SK-N-SH (cell line): ENCODE results near the gene PCYOX1L. TPM values are rescaled to one million over a fixed set of nuclear protein-coding genes. Genes with fewer than 3 reads are reported as not detected.

Experiments used
- CTCF ChIA-PET: fragments of 300-600, 350-600 bp; formaldehyde crosslinking; extraction: SDS; loops from one replicate; lab custom pipeline; 2021; lab: Yijun Ruan, JAX
- POLR2A ChIA-PET: fragments of 350-600 bp; sonication (Branson Sonifier 250); formaldehyde crosslinking; extraction: SDS; loops from one replicate; lab custom pipeline; 2020; ENCODE audit warnings: antibody characterized with exemption, inconsistent platforms; lab: Yijun Ruan, JAX
- DNase-seq: peaks from one replicate; pipeline ENCODE4 v3.0.0; 2012
- H2AFZ ChIP-seq: fragments of 200-600 bp; sonication (generic); 2 replicates; pipeline ENCODE4 v1.8.1; 2016; ENCODE audit warnings: antibody characterized with exemption, mild to moderate bottlenecking, low read depth
- H3F3A ChIP-seq: fragments of 200-600 bp; sonication (generic); replicated peaks from 2 replicates; pipeline ENCODE3; 2016; ENCODE audit warnings: antibody characterized with exemption, mild to moderate bottlenecking; ENCODE audit not compliant: insufficient read depth
- H3K27ac ChIP-seq, 2 experiments: fragments of 200-500 bp in 1 of 2; fragments of 200-600 bp in 1 of 2; sonication (Bioruptor generic) in 1 of 2; sonication (generic), shearing (Covaris generic) in 1 of 2; 2 replicates each; pipeline versions ENCODE4 v1.5.1 to v1.6.1; 2014 to 2016; ENCODE audit warnings: low read depth in 2 of 2, inconsistent platforms in 1 of 2, low read length in 1 of 2, mild to moderate bottlenecking in 1 of 2, mixed read lengths in 1 of 2
- H3K27me3 ChIP-seq: fragments of 200-600 bp; sonication (generic), shearing (Covaris generic); 2 replicates; pipeline ENCODE4 v1.6.1; 2016; ENCODE audit warnings: mixed run types; ENCODE audit not compliant: insufficient read depth
- H3K36me3 ChIP-seq, 2 experiments: fragments of 200-500 bp in 1 of 2; fragments of 200-600 bp in 1 of 2; sonication (Bioruptor generic) in 1 of 2; sonication (generic) in 1 of 2; replicated peaks in 1 of 2; 2 replicates each; pipeline versions ENCODE3 to v1.5.1; 2014 to 2016; ENCODE audit warnings: low read length in 1 of 2, mild to moderate bottlenecking in 1 of 2; ENCODE audit not compliant: insufficient read depth in 2 of 2, control insufficient read depth in 1 of 2
- H3K4me1 ChIP-seq, 2 experiments: fragments of 200-500 bp in 1 of 2; fragments of 200-600 bp in 1 of 2; sonication (Bioruptor generic) in 1 of 2; sonication (generic), shearing (Covaris generic) in 1 of 2; 2 replicates each; pipeline versions ENCODE4 v1.5.1 to v1.6.1; 2014 to 2016; ENCODE audit warnings: low read depth in 1 of 2, low read length in 1 of 2, mixed run types in 1 of 2; ENCODE audit not compliant: insufficient read depth in 2 of 2, control insufficient read depth in 1 of 2
- H3K4me2 ChIP-seq: fragments of 200-600 bp; sonication (generic), shearing (Covaris generic); 2 replicates; pipeline ENCODE4 v1.6.1; 2017; ENCODE audit warnings: mixed run types
- H3K4me3 ChIP-seq, 2 experiments: fragments of 200-500 bp in 1 of 2; fragments of 200-600 bp in 1 of 2; sonication (Bioruptor generic) in 1 of 2; sonication (generic), shearing (Covaris generic) in 1 of 2; 2 replicates each; pipeline versions ENCODE4 v1.5.1 to v1.8.1; 2014 to 2016; ENCODE audit warnings: low read depth in 2 of 2, inconsistent platforms in 1 of 2, low read length in 1 of 2, mild to moderate bottlenecking in 1 of 2, mixed read lengths in 1 of 2, moderate library complexity in 1 of 2
- H3K79me2 ChIP-seq: fragments of 200-600 bp; sonication (generic); 2 replicates; pipeline ENCODE4 v1.8.1; 2017; ENCODE audit warnings: mild to moderate bottlenecking; ENCODE audit not compliant: insufficient read depth
- H3K9ac ChIP-seq: fragments of 200-600 bp; sonication (generic); 2 replicates; pipeline ENCODE4 v1.6.1; 2017; ENCODE audit warnings: mixed run types
- H3K9me2 ChIP-seq: fragments of 200-600 bp; sonication (generic); 2 replicates; pipeline ENCODE4 v1.6.1; 2017; ENCODE audit warnings: mixed run types
- H3K9me3 ChIP-seq: fragments of 200-600 bp; sonication (generic); 2 replicates; pipeline ENCODE4 v1.6.1; 2017; ENCODE audit warnings: mixed run types, mild to moderate bottlenecking, moderate library complexity
- H4K20me1 ChIP-seq: fragments of 200-600 bp; sonication (generic); 2 replicates; pipeline ENCODE4 v1.6.1; 2017; ENCODE audit warnings: mild to moderate bottlenecking, mixed run types; ENCODE audit not compliant: insufficient read depth
- CHD2 ChIP-seq: fragments of 150-350 bp; IDR thresholded peaks from 2 replicates; pipeline ENCODE4 v1.6.1; 2018; ENCODE audit warnings: low read length; ENCODE audit not compliant: partially characterized antibody
- ELF1 ChIP-seq: IDR thresholded peaks from 2 replicates; pipeline ENCODE4 v1.4.0; 2012
- GABPA ChIP-seq: IDR thresholded peaks from 2 replicates; pipeline ENCODE4 v1.4.0; 2012; ENCODE audit warnings: low read depth, mild to moderate bottlenecking
- GATA2 ChIP-seq: sonication (generic); formaldehyde crosslinking; IDR thresholded peaks from 2 replicates; pipeline ENCODE4 v1.5.0; 2020; ENCODE audit warnings: mild to moderate bottlenecking, missing genetic modification reagents
- MAX ChIP-seq: IDR thresholded peaks from 2 replicates; pipeline ENCODE4 v1.4.0; 2012; ENCODE audit warnings: low read depth
- MEF2A ChIP-seq: IDR thresholded peaks from 2 replicates; pipeline ENCODE4 v1.4.0; 2012; ENCODE audit warnings: low read depth, borderline replicate concordance
- MXI1 ChIP-seq: IDR thresholded peaks from 2 replicates; pipeline ENCODE4 v1.6.1; 2012; ENCODE audit warnings: mild to moderate bottlenecking, low read depth, low read length, improper control_type of control experiment
- RAD21 ChIP-seq: IDR thresholded peaks from 2 replicates; pipeline ENCODE4 v1.6.1; 2012; ENCODE audit warnings: mild to moderate bottlenecking, low read length
- RCOR1 ChIP-seq: fragments of 150-350 bp; IDR thresholded peaks from 2 replicates; pipeline ENCODE4 v1.6.1; 2017; ENCODE audit warnings: antibody characterized with exemption, low read length
- RFX5 ChIP-seq: IDR thresholded peaks from 2 replicates; pipeline ENCODE4 v1.6.1; 2012; ENCODE audit warnings: mild to moderate bottlenecking, improper control_type of control experiment, low read length
- RXRA ChIP-seq: IDR thresholded peaks from 2 replicates; pipeline ENCODE4 v1.4.0; 2012; ENCODE audit warnings: low read depth, mild to moderate bottlenecking, borderline replicate concordance
- TAF1 ChIP-seq: IDR thresholded peaks from 2 replicates; pipeline ENCODE4 v1.6.1; 2012; ENCODE audit warnings: low read depth, mild to moderate bottlenecking, low read length, moderate library complexity, borderline replicate concordance
- TEAD4 ChIP-seq: IDR thresholded peaks from 2 replicates; pipeline ENCODE4 v1.4.0; 2012; ENCODE audit warnings: mild to moderate bottlenecking, borderline replicate concordance; ENCODE audit not compliant: insufficient read depth
- WGBS: methylation state at CpG from one replicate; pipeline ENCODE4 v1.1.6; 2017; ENCODE audit warnings: low lambda C conversion rate; 5-methylcytosine and 5-hydroxymethylcytosine counted together
- polyA plus RNA-seq, 3 experiments: library from polyadenylated mRNA; depleted of rRNA; stranded (reverse); fragments of >200 nt; gene quantifications; 2 replicates each; pipeline ENCODE4 v1.2.3, GENCODE V29; 2012
- TF ChIP-seq, protein P1 (sequence below): IDR thresholded peaks from 2 replicates; pipeline ENCODE4 v1.4.0; 2012; ENCODE audit warnings: low read depth, borderline replicate concordance
- TF ChIP-seq, protein P2 (sequence below): IDR thresholded peaks from 2 replicates; pipeline ENCODE4 v1.4.0; 2012; ENCODE audit warnings: low read depth, borderline replicate concordance
- TF ChIP-seq, protein P3 (sequence below): IDR thresholded peaks from 2 replicates; pipeline ENCODE4; 2012
- TF ChIP-seq, protein P4 (sequence below): IDR thresholded peaks from 2 replicates; pipeline ENCODE4 v1.6.1; 2012; ENCODE audit warnings: mild to moderate bottlenecking, low read depth, low read length, moderate library complexity
- TF ChIP-seq, protein P5 (sequence below): fragments of 150-350 bp; IDR thresholded peaks from 2 replicates; pipeline ENCODE4 v1.6.1; 2016; ENCODE audit warnings: mild to moderate bottlenecking, low read depth, low read length

Gene PCYOX1L
- polyA plus RNA-seq, 1 of the 3 experiments (the other 2 are of a cell fraction) = 17.5 TPM

- CTCF ChIA-PET = interaction anchor here (0.7 to 4.8 kb wide), 7 partner anchors 8 to 125 kb away, joined by 3 to 29 read pairs (median 4); partner anchors contain the start of gene AFAP1L1
- H3K9me2 ChIP-seq = no peaks in the 10 kb centered on the region
- H3K79me2 ChIP-seq = no peaks in the 10 kb centered on the region
- no peaks in the 10 kb centered on the region for H3K27me3 ChIP-seq
- no peak for TF ChIP-seq CHD2
- TF ChIP-seq GATA2 (CRISPR knock-in tag) = no peak
- TF ChIP-seq, protein P1, sequence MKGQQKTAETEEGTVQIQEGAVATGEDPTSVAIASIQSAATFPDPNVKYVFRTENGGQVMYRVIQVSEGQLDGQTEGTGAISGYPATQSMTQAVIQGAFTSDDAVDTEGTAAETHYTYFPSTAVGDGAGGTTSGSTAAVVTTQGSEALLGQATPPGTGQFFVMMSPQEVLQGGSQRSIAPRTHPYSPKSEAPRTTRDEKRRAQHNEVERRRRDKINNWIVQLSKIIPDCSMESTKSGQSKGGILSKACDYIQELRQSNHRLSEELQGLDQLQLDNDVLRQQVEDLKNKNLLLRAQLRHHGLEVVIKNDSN = no peak
- TF ChIP-seq, protein P2, sequence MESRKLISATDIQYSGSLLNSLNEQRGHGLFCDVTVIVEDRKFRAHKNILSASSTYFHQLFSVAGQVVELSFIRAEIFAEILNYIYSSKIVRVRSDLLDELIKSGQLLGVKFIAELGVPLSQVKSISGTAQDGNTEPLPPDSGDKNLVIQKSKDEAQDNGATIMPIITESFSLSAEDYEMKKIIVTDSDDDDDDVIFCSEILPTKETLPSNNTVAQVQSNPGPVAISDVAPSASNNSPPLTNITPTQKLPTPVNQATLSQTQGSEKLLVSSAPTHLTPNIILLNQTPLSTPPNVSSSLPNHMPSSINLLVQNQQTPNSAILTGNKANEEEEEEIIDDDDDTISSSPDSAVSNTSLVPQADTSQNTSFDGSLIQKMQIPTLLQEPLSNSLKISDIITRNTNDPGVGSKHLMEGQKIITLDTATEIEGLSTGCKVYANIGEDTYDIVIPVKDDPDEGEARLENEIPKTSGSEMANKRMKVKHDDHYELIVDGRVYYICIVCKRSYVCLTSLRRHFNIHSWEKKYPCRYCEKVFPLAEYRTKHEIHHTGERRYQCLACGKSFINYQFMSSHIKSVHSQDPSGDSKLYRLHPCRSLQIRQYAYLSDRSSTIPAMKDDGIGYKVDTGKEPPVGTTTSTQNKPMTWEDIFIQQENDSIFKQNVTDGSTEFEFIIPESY = no peak
- no peak for TF ChIP-seq MXI1
- TF ChIP-seq ELF1 = no peak
- no peak for TF ChIP-seq RAD21
- no peak for TF ChIP-seq RFX5
- no peak overlapping the region for H3K9ac ChIP-seq
- no peaks in the 10 kb centered on the region for H3F3A ChIP-seq
- H3K27ac ChIP-seq = no peak overlapping the region
- no peak for DNase-seq
- no peaks in the 10 kb centered on the region for H4K20me1 ChIP-seq
- WGBS = 86% methylated on average over 6 of the region's 6 CpGs
- H3K4me3 ChIP-seq = no peak overlapping the region
- POLR2A ChIA-PET = no interaction called here
- no peaks in the 10 kb centered on the region for H3K9me3 ChIP-seq
- H2AFZ ChIP-seq = no peak overlapping the region
- H3K36me3 ChIP-seq = peaks cover 0 to 5% of the 10 kb centered on the region in 2 experiments
- peaks cover 0 to 6% of the 10 kb centered on the region in 2 experiments; a peak in 1 of 4 replicates for H3K4me1 ChIP-seq
- no peak overlapping the region for H3K4me2 ChIP-seq
Observed at GRCh38 chr5:149309354-149309753, 48.5 kb upstream of the PCYOX1L start.

DNA sequence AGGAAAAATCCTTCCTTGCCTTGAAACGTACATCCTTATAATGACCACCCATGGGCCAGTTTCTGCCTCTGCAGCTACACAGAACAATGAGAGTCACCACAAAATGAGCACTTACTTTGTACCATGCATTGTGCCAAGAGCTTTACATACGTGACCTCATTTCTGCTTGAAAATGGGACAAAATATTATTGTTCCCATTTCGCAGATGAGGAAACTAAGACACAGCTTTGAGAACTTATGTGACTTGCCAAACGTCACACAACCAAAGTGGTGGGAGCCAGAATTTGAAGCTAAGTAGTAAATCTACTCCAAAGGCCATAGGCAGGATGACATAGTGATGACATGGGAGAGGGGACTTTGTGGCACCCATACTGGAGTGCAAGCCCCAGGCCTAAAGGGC is 47.4 kb upstream of the PCYOX1L start:
- Histone ChIP-seq H3K36me3 (peaks cover 0 to 5% of the 10 kb centered on the region in 2 experiments), H3K4me3 (no peak overlapping the region), H3K9me3 (no peaks in the 10 kb centered on the region), H3K4me1 (no peaks in the 10 kb centered on the region), H3K27me3 (no peaks in the 10 kb centered on the region), H3K9ac (no peak overlapping the region), H3K9me2 (no peaks in the 10 kb centered on the region), H3K79me2 (no peaks in the 10 kb centered on the region), H3K27ac (no peak overlapping the region), H3K4me2 (no peak overlapping the region), H3F3A (no peaks in the 10 kb centered on the region), H4K20me1 (no peaks in the 10 kb centered on the region), H2AFZ (no peak overlapping the region)
- ChIA-PET POLR2A (no interaction called here), CTCF (interaction anchor here (1.9 to 4.8 kb wide), 4 partner anchors 45 to 124 kb away, joined by 4 to 23 read pairs (median 11); no protein-coding TSS in a partner anchor)
- 92% methylated on average over 4 of the region's 4 CpGs for WGBS
- no peak for DNase-seq
- TF ChIP-seq, protein P3, sequence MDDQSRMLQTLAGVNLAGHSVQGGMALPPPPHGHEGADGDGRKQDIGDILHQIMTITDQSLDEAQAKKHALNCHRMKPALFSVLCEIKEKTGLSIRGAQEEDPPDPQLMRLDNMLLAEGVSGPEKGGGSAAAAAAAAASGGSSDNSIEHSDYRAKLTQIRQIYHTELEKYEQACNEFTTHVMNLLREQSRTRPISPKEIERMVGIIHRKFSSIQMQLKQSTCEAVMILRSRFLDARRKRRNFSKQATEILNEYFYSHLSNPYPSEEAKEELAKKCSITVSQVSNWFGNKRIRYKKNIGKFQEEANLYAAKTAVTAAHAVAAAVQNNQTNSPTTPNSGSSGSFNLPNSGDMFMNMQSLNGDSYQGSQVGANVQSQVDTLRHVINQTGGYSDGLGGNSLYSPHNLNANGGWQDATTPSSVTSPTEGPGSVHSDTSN = no peak
- TF ChIP-seq ELF1 (no peak), RFX5 (no peak), MAX (no peak), MEF2A (no peak), RXRA (no peak), RCOR1 (no peak), TEAD4 (no peak), TAF1 (no peak), GABPA (no peak), RAD21 (no peak)
- TF ChIP-seq, protein P4, sequence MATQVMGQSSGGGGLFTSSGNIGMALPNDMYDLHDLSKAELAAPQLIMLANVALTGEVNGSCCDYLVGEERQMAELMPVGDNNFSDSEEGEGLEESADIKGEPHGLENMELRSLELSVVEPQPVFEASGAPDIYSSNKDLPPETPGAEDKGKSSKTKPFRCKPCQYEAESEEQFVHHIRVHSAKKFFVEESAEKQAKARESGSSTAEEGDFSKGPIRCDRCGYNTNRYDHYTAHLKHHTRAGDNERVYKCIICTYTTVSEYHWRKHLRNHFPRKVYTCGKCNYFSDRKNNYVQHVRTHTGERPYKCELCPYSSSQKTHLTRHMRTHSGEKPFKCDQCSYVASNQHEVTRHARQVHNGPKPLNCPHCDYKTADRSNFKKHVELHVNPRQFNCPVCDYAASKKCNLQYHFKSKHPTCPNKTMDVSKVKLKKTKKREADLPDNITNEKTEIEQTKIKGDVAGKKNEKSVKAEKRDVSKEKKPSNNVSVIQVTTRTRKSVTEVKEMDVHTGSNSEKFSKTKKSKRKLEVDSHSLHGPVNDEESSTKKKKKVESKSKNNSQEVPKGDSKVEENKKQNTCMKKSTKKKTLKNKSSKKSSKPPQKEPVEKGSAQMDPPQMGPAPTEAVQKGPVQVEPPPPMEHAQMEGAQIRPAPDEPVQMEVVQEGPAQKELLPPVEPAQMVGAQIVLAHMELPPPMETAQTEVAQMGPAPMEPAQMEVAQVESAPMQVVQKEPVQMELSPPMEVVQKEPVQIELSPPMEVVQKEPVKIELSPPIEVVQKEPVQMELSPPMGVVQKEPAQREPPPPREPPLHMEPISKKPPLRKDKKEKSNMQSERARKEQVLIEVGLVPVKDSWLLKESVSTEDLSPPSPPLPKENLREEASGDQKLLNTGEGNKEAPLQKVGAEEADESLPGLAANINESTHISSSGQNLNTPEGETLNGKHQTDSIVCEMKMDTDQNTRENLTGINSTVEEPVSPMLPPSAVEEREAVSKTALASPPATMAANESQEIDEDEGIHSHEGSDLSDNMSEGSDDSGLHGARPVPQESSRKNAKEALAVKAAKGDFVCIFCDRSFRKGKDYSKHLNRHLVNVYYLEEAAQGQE = no peak
- TF ChIP-seq, protein P5, sequence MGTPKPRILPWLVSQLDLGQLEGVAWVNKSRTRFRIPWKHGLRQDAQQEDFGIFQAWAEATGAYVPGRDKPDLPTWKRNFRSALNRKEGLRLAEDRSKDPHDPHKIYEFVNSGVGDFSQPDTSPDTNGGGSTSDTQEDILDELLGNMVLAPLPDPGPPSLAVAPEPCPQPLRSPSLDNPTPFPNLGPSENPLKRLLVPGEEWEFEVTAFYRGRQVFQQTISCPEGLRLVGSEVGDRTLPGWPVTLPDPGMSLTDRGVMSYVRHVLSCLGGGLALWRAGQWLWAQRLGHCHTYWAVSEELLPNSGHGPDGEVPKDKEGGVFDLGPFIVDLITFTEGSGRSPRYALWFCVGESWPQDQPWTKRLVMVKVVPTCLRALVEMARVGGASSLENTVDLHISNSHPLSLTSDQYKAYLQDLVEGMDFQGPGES = no peak
